GM12874 (cell line): Measurements from ENCODE around the gene MTHFD1L.

ENCODE experiments used
- CTCF ChIP-seq: IDR thresholded peaks from 2 replicates; pipeline ENCODE4 v1.5.1; 2011; ENCODE audit warnings: low read depth, mild to moderate bottlenecking, control low read depth, low read length, moderate library complexity; ENCODE audit not compliant: insufficient read depth

MTHFD1L gene

DNA sequence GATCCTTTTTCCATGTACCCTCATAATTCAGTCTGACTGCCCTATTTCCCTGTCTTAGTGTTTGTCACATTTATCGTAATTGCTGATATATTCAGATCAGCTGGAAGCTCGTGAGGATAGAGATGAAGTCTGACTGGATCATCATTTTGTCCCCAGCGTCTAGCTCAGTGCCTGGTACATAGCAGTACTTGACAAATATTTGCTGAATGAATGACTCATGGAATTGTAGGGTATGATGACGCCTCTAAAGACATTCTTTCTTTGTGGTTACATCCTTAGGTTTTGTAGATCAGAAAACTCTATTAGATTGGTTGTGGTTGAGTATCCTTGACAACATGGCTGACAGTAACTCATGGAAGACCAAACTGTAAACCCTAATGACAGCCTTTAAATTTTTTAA is 68.9 kb downstream of the MTHFD1L start:
- no peak for TF ChIP-seq CTCF

GRCh38 chr6:150936021-150936555 is 70.6 kb downstream of the MTHFD1L start:
- no peak for TF ChIP-seq CTCF

DNA sequence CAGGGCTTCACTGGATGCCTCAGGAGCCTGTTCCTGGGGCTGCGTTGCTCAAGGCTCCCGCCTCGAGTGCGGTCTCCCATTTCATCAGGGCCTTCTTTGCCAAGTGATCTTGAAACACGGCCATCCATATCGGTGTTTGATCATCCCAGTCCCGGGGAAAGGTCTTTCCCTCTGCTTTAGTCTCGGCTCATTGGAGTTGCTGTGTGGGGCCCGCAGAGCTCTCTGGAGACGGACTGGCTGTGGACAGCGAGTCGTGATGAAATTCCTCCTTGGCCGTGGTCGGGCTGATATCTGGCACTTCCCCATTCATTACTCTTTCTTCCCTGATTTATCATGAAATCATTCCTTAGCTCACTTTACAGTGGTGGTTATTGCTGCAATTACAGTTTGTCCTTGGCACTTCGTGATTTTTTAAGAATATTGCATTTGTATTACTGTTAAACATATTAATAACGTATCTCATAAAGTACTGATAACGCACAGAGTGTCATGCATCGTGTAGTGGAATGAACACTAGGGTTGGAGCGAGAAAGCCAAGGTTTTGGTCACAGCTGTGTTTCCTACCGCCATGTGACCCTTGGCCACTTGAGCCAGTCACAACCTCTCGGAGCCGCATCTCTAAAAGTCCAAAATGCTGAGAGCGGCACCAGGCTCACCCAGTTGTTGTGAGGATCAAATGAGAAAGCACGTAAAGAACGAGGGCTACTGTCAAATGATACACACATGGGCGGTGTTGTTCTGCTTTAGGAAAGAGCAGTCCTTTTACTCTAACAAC is 71.8 kb downstream of the MTHFD1L start:
- no peak for TF ChIP-seq CTCF

- no peak for TF ChIP-seq CTCF
These were observed 73.9 kb downstream of the MTHFD1L start for GRCh38 chr6:150939399-150939798.

DNA sequence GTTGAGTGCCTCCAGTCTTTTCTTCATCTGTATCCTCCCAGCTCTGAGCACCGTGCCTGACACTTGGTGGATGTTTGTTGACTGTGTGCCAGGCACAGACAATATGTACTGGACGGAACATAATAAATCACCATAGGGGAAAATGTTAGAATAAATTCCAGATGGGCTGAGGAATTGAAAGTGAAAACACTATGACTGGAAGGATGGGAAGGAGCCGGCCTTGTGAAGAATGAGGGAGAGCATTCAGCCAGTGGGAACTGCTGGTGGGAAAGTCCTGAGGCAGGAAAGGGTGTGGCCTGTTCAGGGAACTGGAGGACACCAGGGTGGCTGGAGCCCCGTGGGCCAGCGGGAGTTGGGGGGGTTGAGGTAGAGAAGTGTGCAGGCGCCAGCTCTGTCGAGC is 75.4 kb downstream of the MTHFD1L start:
- TF ChIP-seq CTCF, result no peak

GRCh38 chr6:150949526-150949925 is 84.0 kb downstream of the MTHFD1L start:
- no peak for TF ChIP-seq CTCF

DNA sequence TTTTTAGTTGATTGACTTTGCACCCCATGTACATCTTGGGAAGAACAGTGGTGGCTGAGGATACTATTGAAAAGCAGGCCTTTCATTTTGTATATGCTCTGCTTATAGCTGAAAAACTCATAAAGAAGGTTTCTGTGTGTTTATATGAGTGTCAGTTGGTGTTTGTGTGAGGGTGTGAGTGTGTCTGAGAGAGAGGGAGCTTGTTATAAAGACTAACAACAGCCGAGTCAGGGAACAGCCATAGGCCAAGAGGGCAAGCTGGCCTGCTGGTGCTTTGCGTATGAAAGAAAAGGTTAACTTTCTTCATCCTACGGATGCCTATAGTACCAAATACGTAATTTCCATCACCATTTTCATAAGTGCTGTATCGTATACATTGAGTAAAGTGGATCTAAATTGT is 88.3 kb downstream of the MTHFD1L start:
- TF ChIP-seq CTCF, result no peak
